GM12875 (cell line): ENCODE measurements around the gene MED25.

ENCODE experiments used
- H3K4me3 ChIP-seq: one replicate; pipeline ENCODE4 v1.5.1; 2011; ENCODE audit warnings: low read depth, low read length, control low read depth
- CTCF ChIP-seq: IDR thresholded peaks from 2 replicates; pipeline ENCODE4 v1.5.1; 2011; ENCODE audit warnings: low read depth, mild to moderate bottlenecking, control low read depth, inconsistent platforms, low read length, moderate library complexity, borderline replicate concordance; ENCODE audit not compliant: insufficient read depth

MED25 gene

GRCh38 chr19:49840736-49841249 lies 22.7 kb downstream of the MED25 start:
- no peak overlapping the region for H3K4me3 ChIP-seq
- no peak for TF ChIP-seq CTCF

DNA sequence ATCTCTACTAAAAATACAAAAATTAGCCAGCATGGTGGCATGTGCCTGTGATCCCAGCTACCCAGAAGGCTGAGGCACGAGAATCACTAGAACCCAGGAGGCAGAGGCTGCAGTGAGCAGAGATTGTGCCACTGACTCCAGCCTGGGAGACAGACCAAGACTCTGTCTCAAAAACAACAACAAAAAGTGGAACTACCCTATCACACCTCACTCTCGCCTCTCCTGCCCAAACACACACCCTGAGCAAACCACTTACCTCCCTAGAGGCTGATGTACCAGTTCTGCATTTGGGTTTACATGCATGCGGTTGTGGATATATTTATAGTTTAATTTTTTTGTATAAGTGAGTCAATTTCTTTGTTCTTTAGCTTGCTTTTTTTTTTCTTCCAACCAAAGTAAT lies 25.2 kb downstream of the MED25 start:
- no peak for TF ChIP-seq CTCF
- no peak overlapping the region for H3K4me3 ChIP-seq

- TF ChIP-seq CTCF, result no peak
These were observed 26.3 kb downstream of the MED25 start for GRCh38 chr19:49844138-49845095.

DNA sequence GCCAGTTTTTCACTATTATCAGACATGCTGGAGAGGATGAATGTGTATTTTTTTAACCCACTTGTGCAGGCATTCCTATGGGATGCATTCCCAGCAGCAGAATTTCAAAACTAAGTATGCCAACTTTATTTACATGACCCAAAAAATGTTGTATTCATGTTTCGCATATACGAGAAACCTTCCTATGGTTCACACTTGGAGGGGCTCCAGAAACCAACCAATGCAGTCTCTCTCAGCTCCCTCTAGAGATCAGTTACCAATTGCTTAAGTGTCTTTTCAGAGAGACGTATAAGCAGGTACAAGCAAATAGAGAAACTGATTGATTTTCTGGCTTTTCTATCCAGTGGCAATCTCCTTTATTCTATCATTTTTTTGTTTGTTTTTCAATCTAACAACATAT lies 27.3 kb downstream of the MED25 start:
- no peak for TF ChIP-seq CTCF
- no peak overlapping the region for H3K4me3 ChIP-seq

More at GRCh38 chr19:49844138-49845095, 26.3 kb downstream of the MED25 start:
- no peak overlapping the region for H3K4me3 ChIP-seq

GRCh38 chr19:49846408-49846807 lies 28.3 kb downstream of the MED25 start:
- H3K4me3 ChIP-seq, result no peak overlapping the region
- no peak for TF ChIP-seq CTCF

- no peak for TF ChIP-seq CTCF
- H3K4me3 ChIP-seq, result no peak overlapping the region
These were observed 29.9 kb downstream of the MED25 start for GRCh38 chr19:49847731-49848696.
